Kidney capillary endothelial cell (primary cell): ENCODE data around the gene FYTTD1.

Source experiments
- DNase-seq: peaks from one replicate; pipeline ENCODE4 v3.0.0-alpha.2; 2018; ENCODE audit warnings: low spot score

Gene FYTTD1

GRCh38 chr3:197737749-197738462 is 11.8 kb upstream of the FYTTD1 start:
- no peak for DNase-seq

- no peak for DNase-seq
Measured at GRCh38 chr3:197742787-197743186, 6.9 kb upstream of the FYTTD1 start.

GRCh38 chr3:197746209-197746608 is 3.5 kb upstream of the FYTTD1 start:
- DNase-seq: no peak

GRCh38 chr3:197746801-197747237 is 2.9 kb upstream of the FYTTD1 start:
- DNase-seq: no peak

- no peak for DNase-seq
Measured at GRCh38 chr3:197748597-197749314, 927 bp upstream of the FYTTD1 start.

- DNase-seq: peak; percentile 56
Measured at GRCh38 chr3:197749315-197749600, 425 bp upstream of the FYTTD1 start.

GRCh38 chr3:197750396-197750831 is 731 bp downstream of the FYTTD1 start:
- peak; percentile 68 for DNase-seq

- DNase-seq: peak; percentile 10
Measured at GRCh38 chr3:197750858-197751737, 1.4 kb downstream of the FYTTD1 start.

- DNase-seq: no peak
Measured at GRCh38 chr3:197752107-197752506, 2.4 kb downstream of the FYTTD1 start.

GRCh38 chr3:197753263-197753662 is 3.6 kb downstream of the FYTTD1 start:
- no peak for DNase-seq

GRCh38 chr3:197756704-197757103 is 7.0 kb downstream of the FYTTD1 start:
- no peak for DNase-seq

GRCh38 chr3:197758512-197758911 is 8.8 kb downstream of the FYTTD1 start:
- DNase-seq: no peak

GRCh38 chr3:197761784-197762183 is 12.1 kb downstream of the FYTTD1 start:
- no peak for DNase-seq

- no peak for DNase-seq
Measured at GRCh38 chr3:197775317-197775716, 25.6 kb downstream of the FYTTD1 start.

- DNase-seq: no peak
Measured at GRCh38 chr3:197782230-197782629, 32.5 kb downstream of the FYTTD1 start.

GRCh38 chr3:197784019-197784585 is 34.4 kb downstream of the FYTTD1 start:
- DNase-seq: no peak

- no peak for DNase-seq
Measured at GRCh38 chr3:197787412-197787811, 37.7 kb downstream of the FYTTD1 start.

- no peak for DNase-seq
Measured at GRCh38 chr3:197789309-197789708, 39.6 kb downstream of the FYTTD1 start.

GRCh38 chr3:197790033-197790432 is 40.4 kb downstream of the FYTTD1 start:
- DNase-seq: no peak

- peak; percentile 77 for DNase-seq
Measured at GRCh38 chr3:197791113-197791891, 41.6 kb downstream of the FYTTD1 start, which contains the start of gene LRCH3. TSS of gene LRCH3 (plus strand) at chr3:197791254. CDS start at chr3:197791279, 25 bp downstream.

GRCh38 chr3:197791892-197792647 is 42.4 kb downstream of the FYTTD1 start:
- DNase-seq: peak; percentile 30
